Choroid plexus epithelial cell (primary cell): ENCODE measurements around the gene ABCA13.

ENCODE experiments used
- DNase-seq: peaks from one replicate; pipeline ENCODE4 v3.0.0-alpha.2; 2010; ENCODE audit warnings: low read depth
- H3K4me3 ChIP-seq: 2 replicates; pipeline ENCODE4 v1.5.1; 2011; ENCODE audit warnings: low read depth, mild to moderate bottlenecking, control low read depth, low read length, moderate library complexity
- TF ChIP-seq, protein P1 (sequence below): conservative IDR thresholded peaks from 2 replicates; pipeline ENCODE4 v1.5.1; 2011; ENCODE audit warnings: low read depth, mild to moderate bottlenecking, control low read depth, inconsistent platforms, low read length, moderate library complexity

ABCA13 gene

DNA sequence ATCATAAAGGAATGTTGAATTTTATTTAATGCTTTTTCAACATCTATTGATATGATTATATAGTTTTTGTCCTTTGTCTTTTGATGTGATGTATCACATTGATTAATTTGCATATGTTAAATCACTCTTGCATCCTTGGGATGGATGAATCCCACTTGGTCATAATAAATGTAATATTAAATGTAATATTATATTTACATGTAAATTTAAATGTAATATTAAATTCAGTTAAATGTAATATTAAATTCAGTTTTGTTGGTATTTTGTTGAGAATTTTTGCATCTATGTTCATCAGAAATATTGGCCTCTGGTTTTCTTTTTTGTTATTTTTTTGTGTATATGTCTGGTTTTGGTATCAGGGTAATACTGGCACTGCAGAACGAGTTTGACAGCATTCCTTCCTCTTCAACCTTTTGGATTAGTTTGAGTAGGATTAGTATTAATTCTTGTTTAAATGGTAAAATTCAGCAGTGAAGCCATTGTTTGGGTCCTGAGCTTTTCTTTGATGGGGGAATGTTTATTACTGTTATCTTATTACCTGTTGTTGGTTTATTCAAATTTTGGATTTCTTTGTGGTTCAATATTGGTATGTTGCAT, 37.8 kb downstream of the ABCA13 start:
- H3K4me3 ChIP-seq = no peak overlapping the region
- no peak for DNase-seq
- TF ChIP-seq, protein P1, sequence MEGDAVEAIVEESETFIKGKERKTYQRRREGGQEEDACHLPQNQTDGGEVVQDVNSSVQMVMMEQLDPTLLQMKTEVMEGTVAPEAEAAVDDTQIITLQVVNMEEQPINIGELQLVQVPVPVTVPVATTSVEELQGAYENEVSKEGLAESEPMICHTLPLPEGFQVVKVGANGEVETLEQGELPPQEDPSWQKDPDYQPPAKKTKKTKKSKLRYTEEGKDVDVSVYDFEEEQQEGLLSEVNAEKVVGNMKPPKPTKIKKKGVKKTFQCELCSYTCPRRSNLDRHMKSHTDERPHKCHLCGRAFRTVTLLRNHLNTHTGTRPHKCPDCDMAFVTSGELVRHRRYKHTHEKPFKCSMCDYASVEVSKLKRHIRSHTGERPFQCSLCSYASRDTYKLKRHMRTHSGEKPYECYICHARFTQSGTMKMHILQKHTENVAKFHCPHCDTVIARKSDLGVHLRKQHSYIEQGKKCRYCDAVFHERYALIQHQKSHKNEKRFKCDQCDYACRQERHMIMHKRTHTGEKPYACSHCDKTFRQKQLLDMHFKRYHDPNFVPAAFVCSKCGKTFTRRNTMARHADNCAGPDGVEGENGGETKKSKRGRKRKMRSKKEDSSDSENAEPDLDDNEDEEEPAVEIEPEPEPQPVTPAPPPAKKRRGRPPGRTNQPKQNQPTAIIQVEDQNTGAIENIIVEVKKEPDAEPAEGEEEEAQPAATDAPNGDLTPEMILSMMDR = no peak

DNA sequence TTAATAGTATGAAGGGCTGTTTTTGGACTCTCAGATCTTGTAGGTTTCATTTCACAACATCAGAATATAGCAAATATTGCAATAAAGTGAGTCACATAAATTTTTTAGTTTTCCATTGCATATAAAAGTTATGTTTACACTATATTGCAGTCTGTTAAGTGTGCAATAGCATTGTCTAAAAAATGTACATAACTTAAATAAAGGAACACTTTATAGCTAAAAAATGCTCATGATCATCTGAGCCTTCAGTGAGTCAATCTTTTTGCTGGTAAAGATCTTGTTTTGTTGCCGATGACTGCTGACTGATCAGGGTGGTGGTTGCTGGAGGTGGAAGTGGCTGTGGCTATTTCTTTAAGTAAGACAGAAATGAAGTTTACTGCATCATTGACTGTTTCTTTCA, 42.0 kb downstream of the ABCA13 start:
- H3K4me3 ChIP-seq = no peak overlapping the region
- peak; percentile 28 for DNase-seq

DNA sequence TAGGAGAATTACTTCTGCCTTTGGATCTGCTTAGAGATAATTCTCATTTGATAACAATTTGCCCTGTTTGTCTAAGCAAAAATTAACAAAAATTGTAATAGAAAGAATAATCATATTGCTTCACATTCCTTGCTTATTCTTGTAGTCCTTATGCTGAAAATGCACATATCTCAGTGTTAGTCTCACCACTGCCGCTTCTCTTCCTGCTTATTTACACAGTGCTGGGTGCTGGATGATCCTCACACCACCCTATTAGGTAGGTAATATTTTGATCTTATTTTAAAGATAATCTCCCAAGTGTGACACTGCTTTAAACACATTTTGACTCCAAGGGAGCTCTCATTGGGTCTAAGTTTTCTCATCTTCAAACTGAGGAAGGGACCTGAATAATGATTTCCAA, 46.0 kb downstream of the ABCA13 start:
- DNase-seq = no peak
- TF ChIP-seq, protein P1 = no peak
- no peak overlapping the region for H3K4me3 ChIP-seq

More for the DNA sequence above, 42.0 kb downstream of the ABCA13 start:
- TF ChIP-seq, protein P1 = no peak

- TF ChIP-seq, protein P1 = no peak
- H3K4me3 ChIP-seq = no peak overlapping the region
- DNase-seq = no peak
These were observed 46.5 kb downstream of the ABCA13 start for GRCh38 chr7:48217753-48218152.

DNA sequence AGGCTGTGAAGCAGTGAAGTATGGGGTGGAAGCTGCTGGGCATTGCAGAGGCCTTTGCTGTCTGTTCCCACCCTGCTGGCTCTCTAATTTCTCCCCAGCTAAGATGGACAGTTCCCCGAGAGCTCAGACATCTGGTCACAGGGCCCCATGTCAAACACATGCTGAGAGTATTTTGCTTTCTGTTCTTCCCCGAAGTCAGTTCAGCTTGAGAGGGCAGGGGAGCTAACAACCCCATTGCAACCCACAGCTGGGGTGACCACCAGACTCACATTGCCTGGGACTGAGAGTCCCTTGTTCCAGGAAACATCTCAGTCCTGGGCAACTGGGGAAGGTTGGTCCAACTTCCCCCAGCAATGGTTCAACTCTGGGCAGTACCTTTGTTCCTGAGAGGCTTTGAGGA, 52.8 kb downstream of the ABCA13 start:
- H3K4me3 ChIP-seq = no peak overlapping the region
- TF ChIP-seq, protein P1 = no peak
- peak; percentile 29 for DNase-seq

DNA sequence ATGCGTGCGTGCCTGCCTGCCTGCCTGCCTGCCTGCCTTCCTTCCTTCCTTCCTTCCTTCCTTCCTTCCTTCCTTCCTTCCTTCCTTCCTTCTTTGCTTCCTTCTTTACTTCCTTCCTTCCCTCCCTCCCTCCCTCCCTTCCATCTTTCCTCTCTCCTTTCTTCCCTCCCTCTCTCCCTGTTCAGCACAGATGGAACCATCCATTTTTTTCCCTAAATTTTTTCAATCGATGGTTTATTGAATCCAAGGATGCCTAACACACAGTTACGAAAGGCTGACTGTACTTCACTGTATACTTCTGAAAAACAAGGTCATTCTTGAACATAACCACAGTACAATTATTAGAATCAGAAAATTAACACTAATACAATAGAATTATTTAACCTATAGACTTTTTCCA, 53.8 kb downstream of the ABCA13 start:
- TF ChIP-seq, protein P1 = no peak
- no peak for DNase-seq
- H3K4me3 ChIP-seq = no peak overlapping the region

DNA sequence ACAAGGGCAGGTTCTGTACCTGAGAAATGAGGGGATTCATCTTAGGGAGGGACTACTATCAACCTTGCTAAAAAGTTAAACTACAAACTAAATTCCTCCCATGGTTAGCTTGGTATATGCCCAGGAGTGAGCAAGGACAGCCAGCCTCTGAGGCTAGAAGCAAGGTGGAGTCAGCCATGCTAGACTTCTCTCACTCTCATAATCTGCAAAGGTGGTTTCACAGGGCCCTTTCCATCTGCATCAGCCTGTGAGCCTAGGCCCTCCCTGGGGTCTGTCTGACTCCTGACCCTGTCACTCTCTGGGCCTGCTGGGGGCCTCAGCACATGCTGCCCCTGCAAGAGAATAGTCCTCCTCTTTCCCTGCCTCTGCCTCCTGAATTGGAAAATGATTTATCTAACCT, 66.1 kb downstream of the ABCA13 start:
- H3K4me3 ChIP-seq = no peak overlapping the region
- TF ChIP-seq, protein P1 = no peak

More for the DNA sequence above, 66.1 kb downstream of the ABCA13 start:
- no peak for DNase-seq
